ENCODE data around the gene BCL2L2.

Gene BCL2L2

DNA sequence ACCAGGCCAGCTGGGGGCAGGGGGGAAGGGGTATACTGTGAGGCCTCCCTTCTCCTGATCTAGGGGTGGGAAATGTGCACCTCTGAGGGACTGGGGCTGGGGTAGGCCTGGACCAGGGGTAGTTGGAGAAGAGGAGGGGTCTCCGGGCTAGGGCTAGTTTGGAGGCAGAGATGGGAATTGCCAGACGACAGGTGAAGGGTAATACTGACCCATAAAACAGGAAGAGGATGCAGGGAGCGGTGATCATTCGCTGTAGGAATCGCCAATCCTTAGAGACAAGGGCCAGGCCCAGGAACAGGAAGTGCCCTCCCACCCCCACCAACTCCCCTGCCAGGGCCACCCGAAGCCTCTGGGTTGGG is 41.6 kb downstream of the BCL2L2 start:
- Histone ChIP-seq H3K27ac (ENCODE audit: low read length) (no peak overlapping the region), H3K27me3 (ENCODE audit: control insufficient read depth, insufficient read depth, low read length) (no peaks in the 10 kb centered on the region), H3K4me1 (ENCODE audit: control insufficient read depth, insufficient read depth, low read length) (peaks cover 4% of the 10 kb centered on the region; the same call in 1 of the 2 replicates), H3K36me3 (ENCODE audit: control insufficient read depth, insufficient read depth, low read length) (no peaks in the 10 kb centered on the region), H3K9me3 (ENCODE audit: control insufficient read depth, insufficient read depth, low read length) (no peaks in the 10 kb centered on the region), H3K4me3 (ENCODE audit: low read length) (no peak overlapping the region)
- no CpG with 5 or more reads among the region's 6 CpGs for WGBS (ENCODE audit: insufficient coverage, insufficient read length)
- DNase-seq (ENCODE audit: low read depth, low spot score) = no peak

DNA sequence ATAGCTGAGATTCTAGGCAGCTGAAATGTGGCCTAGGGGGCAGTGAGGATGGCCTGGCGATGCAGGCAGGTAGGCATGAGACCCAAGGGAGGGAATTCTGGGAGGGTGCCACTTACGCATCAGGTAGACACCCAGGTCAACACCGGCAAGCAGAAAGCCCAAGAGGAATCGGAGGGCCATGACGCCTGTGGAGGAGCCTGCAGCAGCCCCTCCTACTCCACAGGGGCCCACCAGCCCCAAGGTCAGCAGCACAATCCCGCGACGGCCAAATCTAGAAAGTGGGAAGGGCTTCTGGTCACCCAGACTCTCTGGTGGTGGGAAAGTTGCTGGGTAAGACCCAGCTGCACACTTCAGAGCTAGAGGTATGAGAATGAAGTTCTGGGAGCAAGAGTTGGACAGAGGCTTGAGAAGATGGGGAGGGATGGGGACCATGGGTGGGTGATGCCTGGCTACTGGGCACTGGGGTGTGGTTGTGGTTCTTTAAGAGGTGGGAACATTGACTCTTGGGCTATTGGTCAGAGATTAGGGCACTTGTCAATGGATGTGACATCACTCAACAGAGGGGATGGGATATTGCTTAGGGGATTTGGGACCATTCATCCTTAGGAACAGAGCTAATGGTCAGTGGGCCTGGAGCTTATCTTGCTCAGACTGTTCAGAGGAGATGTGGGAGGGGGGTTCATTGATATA is 42.7 kb downstream of the BCL2L2 start:
- no CpG with 5 or more reads among the region's 8 CpGs for WGBS (ENCODE audit: insufficient coverage, insufficient read length)
- no peak for DNase-seq (ENCODE audit: low read depth, low spot score)
- no peak overlapping the region for H3K27ac ChIP-seq (ENCODE audit: low read length)
- no peak overlapping the region for H3K4me3 ChIP-seq (ENCODE audit: low read length)
- no peaks in the 10 kb centered on the region for H3K27me3 ChIP-seq (ENCODE audit: control insufficient read depth, insufficient read depth, low read length)
- no peaks in the 10 kb centered on the region for H3K9me3 ChIP-seq (ENCODE audit: control insufficient read depth, insufficient read depth, low read length)
- H3K4me1 ChIP-seq (ENCODE audit: control insufficient read depth, insufficient read depth, low read length) = peaks cover 4% of the 10 kb centered on the region; the same call in 1 of the 2 replicates
- no peaks in the 10 kb centered on the region for H3K36me3 ChIP-seq (ENCODE audit: control insufficient read depth, insufficient read depth, low read length)

DNA sequence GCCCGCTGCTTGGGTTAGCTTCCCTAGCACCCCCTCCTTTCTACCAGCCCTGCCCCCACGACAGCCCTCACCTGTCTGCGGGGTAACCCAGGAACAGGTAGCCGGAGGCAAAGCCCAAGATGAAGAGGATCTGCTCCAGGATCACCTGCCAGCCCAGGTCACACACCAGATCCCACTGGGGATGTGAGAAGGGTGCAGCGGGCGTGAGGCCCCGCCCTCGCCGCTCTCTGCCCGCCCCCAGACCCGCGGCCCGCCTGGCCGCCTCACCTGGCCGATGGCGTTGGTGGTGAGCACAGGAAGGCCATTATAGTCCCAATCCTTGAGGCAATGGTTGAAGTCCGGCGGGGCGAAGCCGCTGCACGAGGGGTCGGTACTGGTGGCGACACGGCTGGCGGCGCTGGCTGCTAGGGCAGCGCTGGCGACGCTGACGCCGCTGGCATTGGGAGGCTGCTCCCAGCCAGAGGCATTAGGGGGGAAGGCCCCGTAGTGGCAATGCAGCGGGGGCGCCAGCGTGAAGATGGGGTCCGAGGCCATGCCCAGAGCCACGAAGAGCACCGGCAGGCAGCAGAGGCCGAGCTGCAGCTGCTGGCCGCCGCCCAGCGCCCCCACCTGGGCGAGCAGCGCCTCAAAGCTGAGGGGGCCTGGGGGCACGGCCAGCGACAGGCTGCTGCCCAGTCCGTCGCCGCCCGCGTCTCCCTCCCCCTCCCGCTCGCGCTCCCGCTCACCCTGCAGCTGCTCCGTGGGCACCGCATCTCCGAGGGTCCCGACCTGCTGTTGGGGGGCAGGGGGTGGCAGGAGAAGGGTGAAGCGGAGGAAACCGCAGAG is 45.3 kb downstream of the BCL2L2 start:
- no CpG with 5 or more reads among the region's 61 CpGs for WGBS (ENCODE audit: insufficient coverage, insufficient read length)
- Histone ChIP-seq H3K4me3 (ENCODE audit: low read length) (peak overlapping the region; percentile 91), H3K27ac (ENCODE audit: low read length) (no peak overlapping the region), H3K4me1 (ENCODE audit: control insufficient read depth, insufficient read depth, low read length) (peaks cover 4% of the 10 kb centered on the region; the same call in 1 of the 2 replicates), H3K36me3 (ENCODE audit: control insufficient read depth, insufficient read depth, low read length) (no peaks in the 10 kb centered on the region), H3K27me3 (ENCODE audit: control insufficient read depth, insufficient read depth, low read length) (no peaks in the 10 kb centered on the region), H3K9me3 (ENCODE audit: control insufficient read depth, insufficient read depth, low read length) (no peaks in the 10 kb centered on the region)
- no peak for DNase-seq (ENCODE audit: low read depth, low spot score)

DNA sequence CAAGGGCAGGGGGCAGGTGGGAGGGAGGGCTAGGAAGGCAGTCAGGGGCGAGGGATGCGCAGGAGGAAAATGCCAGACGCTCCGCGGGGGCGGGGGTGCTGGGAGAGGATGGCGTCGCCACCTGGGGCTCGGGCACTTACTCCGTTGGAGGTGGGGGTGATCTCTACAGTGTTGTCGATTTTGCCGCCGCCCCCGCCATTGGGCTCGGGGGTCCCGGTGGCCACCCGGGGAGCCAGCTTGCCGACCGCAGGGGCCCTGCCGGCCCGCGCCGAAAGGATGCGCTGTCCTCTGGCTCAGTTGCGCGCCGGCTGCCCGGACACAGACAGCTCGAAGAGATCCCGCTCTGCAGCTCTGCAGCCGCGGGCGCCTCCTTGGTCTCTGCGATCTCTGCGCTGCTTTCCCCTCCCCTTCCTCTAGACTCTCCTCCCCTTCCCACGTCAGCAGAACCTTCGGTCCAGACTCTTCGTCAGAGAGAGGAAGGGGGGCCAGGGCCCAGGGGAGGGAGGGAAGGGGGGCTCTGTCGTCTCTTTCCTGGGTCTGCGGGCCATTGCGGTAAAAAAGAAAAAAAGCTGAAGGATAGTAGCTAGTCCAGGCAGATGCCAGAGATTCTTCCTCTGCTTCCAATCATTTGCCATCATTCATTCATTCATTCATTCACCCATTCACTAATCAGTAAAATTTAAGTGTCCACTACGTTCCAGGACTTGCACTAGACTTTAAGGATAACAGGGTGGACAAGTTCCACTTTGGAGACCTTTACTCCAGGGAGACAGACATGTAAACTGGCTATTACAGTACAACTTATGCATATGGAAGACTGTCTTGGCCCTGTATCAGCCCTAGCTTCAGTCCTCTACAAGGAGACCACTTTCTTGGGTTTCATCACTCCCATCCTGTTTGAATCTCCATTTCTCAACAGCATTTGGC is 46.1 kb downstream of the BCL2L2 start, which contains the start of gene SLC22A17:
TSS of gene SLC22A17 (minus strand) at position 382 of the 927 bp plus-strand sequence.
- Histone ChIP-seq H3K27me3 (ENCODE audit: control insufficient read depth, insufficient read depth, low read length) (no peaks in the 10 kb centered on the region), H3K4me1 (ENCODE audit: control insufficient read depth, insufficient read depth, low read length) (peaks cover 4% of the 10 kb centered on the region; the same call in 1 of the 2 replicates), H3K9me3 (ENCODE audit: control insufficient read depth, insufficient read depth, low read length) (no peaks in the 10 kb centered on the region), H3K27ac (ENCODE audit: low read length) (no peak within 1 kb of the TSS), H3K36me3 (ENCODE audit: control insufficient read depth, insufficient read depth, low read length) (peaks cover 2% of the 10 kb centered on the region; the same call in 1 of the 2 replicates), H3K4me3 (ENCODE audit: low read length) (peak within 1 kb of the TSS; percentile 91)
- DNase-seq (ENCODE audit: low read depth, low spot score) = peak; percentile 77
- no CpG with 5 or more reads among the region's 42 CpGs for WGBS (ENCODE audit: insufficient coverage, insufficient read length)

DNA sequence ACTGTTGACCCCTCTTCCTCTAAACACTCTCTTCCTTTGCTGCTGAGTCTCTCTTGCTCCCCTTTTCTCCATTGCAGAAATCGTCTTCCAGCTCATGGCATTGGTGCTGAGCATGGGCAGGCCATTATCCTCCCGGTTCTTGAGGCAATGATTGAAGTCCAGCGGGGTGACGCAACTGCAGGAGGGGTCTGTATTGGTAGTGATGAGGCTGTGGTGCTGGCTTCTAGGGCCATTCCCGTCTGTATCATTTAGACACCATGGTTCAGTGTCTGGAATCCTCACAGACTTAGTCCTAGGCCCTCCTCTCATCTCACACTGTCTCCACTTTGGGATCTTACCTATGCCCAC is 46.8 kb downstream of the BCL2L2 start:
- no peaks in the 10 kb centered on the region for H3K9me3 ChIP-seq (ENCODE audit: control insufficient read depth, insufficient read depth, low read length)
- WGBS (ENCODE audit: insufficient coverage, insufficient read length) = no CpG with 5 or more reads among the region's 5 CpGs
- H3K36me3 ChIP-seq (ENCODE audit: control insufficient read depth, insufficient read depth, low read length) = peaks cover 2% of the 10 kb centered on the region; the same call in 1 of the 2 replicates
- no peaks in the 10 kb centered on the region for H3K27me3 ChIP-seq (ENCODE audit: control insufficient read depth, insufficient read depth, low read length)
- no peak overlapping the region for H3K4me3 ChIP-seq (ENCODE audit: low read length)
- H3K4me1 ChIP-seq (ENCODE audit: control insufficient read depth, insufficient read depth, low read length) = peaks cover 4% of the 10 kb centered on the region; the same call in 1 of the 2 replicates
- DNase-seq (ENCODE audit: low read depth, low spot score) = no peak
- H3K27ac ChIP-seq (ENCODE audit: low read length) = no peak overlapping the region

DNA sequence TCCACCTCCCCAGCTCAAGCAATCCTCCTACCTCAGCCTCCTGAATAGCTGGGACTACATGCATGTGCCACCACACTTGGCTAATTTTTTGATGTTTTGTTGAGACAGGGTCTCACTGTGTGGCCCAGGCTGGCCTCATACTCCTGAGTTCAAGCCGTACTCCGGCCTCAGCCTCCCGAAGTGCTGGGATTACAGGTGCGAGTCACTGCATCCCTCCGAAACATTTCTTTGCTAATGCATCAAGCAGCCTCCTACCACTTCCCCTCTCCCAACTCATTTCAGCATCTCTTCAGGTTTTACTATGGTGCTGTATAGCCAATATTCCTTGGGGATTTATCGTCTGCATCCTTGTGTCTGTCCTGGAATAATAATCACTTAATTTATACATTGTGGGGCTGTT is 48.4 kb downstream of the BCL2L2 start:
- H3K4me1 ChIP-seq (ENCODE audit: control insufficient read depth, insufficient read depth, low read length) = peaks cover 4% of the 10 kb centered on the region; the same call in 1 of the 2 replicates
- peaks cover 5% of the 10 kb centered on the region for H3K36me3 ChIP-seq (ENCODE audit: control insufficient read depth, insufficient read depth, low read length)
- H3K27ac ChIP-seq (ENCODE audit: low read length) = no peak overlapping the region
- no peaks in the 10 kb centered on the region for H3K27me3 ChIP-seq (ENCODE audit: control insufficient read depth, insufficient read depth, low read length)
- no CpG with 5 or more reads among the region's 6 CpGs for WGBS (ENCODE audit: insufficient coverage, insufficient read length)
- no peak overlapping the region for H3K4me3 ChIP-seq (ENCODE audit: low read length)
- DNase-seq (ENCODE audit: low read depth, low spot score) = no peak
- no peaks in the 10 kb centered on the region for H3K9me3 ChIP-seq (ENCODE audit: control insufficient read depth, insufficient read depth, low read length)

DNA sequence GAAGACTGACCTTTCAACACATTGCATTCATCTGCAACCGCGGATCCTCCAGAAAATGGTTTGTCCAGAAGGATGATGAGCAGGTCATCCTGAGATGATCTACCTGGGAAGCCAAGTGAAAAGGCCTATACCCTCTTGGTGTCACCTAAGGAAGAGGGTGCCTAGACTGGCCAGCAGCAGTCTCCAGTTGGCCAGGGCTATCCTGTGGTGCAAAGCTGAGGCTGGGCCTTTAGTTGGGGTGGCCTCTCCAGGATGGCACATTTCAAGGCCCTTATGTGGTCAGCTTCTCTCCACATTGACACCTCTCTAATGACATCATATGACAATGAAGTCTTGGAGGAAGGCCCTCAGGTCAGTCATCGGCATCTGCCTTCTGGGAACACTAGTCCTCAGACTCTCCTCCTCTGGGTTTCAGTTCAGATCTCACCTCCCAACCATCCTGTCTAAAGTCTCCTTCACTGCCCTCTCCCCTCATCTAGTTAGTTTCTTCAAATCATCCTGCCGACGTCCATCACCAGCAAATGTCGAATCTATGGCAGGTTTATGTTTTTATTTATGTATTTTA is 49.3 kb downstream of the BCL2L2 start:
- no peak overlapping the region for H3K4me3 ChIP-seq (ENCODE audit: low read length)
- peaks cover 6% of the 10 kb centered on the region for H3K36me3 ChIP-seq (ENCODE audit: control insufficient read depth, insufficient read depth, low read length)
- no peaks in the 10 kb centered on the region for H3K27me3 ChIP-seq (ENCODE audit: control insufficient read depth, insufficient read depth, low read length)
- H3K27ac ChIP-seq (ENCODE audit: low read length) = no peak overlapping the region
- H3K4me1 ChIP-seq (ENCODE audit: control insufficient read depth, insufficient read depth, low read length) = peaks cover 4% of the 10 kb centered on the region; the same call in 1 of the 2 replicates
- no CpG with 5 or more reads among the region's 6 CpGs for WGBS (ENCODE audit: insufficient coverage, insufficient read length)
- no peak for DNase-seq (ENCODE audit: low read depth, low spot score)
- H3K9me3 ChIP-seq (ENCODE audit: control insufficient read depth, insufficient read depth, low read length) = no peaks in the 10 kb centered on the region

DNA sequence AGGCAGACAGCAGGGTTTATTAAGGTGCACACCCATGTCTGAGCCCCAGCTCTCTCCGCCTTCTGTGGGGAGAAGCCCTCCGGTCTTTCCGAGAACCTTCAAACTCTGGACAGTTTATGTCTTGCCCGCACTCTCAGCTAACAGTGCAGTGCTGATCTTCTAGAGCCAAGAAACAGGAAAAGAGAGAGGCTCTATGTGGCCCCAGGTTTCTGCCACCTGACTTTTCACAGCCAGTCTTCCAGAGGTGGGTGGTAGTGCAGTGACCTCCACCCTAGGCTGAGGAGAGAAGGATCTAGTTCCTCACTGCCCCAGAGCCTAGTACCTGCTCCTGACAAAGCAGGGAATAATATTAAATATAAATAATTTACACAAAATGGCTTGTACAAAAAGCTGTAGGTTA is 50.0 kb downstream of the BCL2L2 start:
- Histone ChIP-seq H3K27me3 (ENCODE audit: control insufficient read depth, insufficient read depth, low read length) (no peaks in the 10 kb centered on the region), H3K9me3 (ENCODE audit: control insufficient read depth, insufficient read depth, low read length) (no peaks in the 10 kb centered on the region), H3K4me3 (ENCODE audit: low read length) (no peak overlapping the region), H3K36me3 (ENCODE audit: control insufficient read depth, insufficient read depth, low read length) (peaks cover 6% of the 10 kb centered on the region), H3K27ac (ENCODE audit: low read length) (no peak overlapping the region), H3K4me1 (ENCODE audit: control insufficient read depth, insufficient read depth, low read length) (peaks cover 3% of the 10 kb centered on the region; the same call in 1 of the 2 replicates)
- no CpG with 5 or more reads among the region's 4 CpGs for WGBS (ENCODE audit: insufficient coverage, insufficient read length)
- DNase-seq (ENCODE audit: low read depth, low spot score) = no peak

DNA sequence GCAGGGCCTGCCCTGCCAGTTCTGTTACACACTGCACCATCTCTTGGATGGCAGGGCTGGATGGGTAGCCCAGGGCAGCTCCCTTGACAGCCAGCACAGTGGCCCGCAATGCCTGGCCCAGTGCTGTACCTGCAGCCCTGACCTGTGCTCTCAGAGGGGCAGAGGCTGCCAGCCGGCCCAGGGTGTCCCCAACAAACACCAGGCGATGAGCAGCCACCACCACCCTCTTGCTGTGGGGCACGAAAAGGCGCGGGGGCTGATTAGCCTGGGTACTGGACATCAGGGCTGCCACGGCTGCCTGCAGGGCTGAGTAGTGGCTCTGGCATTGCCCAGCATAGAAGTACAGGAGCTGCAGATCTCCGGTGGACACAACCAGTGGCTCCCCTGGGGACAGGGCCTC is 50.6 kb downstream of the BCL2L2 start:
- Histone ChIP-seq H3K27me3 (ENCODE audit: control insufficient read depth, insufficient read depth, low read length) (no peaks in the 10 kb centered on the region), H3K4me3 (ENCODE audit: low read length) (no peak overlapping the region), H3K36me3 (ENCODE audit: control insufficient read depth, insufficient read depth, low read length) (peaks cover 6% of the 10 kb centered on the region), H3K4me1 (ENCODE audit: control insufficient read depth, insufficient read depth, low read length) (no peaks in the 10 kb centered on the region), H3K9me3 (ENCODE audit: control insufficient read depth, insufficient read depth, low read length) (no peaks in the 10 kb centered on the region), H3K27ac (ENCODE audit: low read length) (no peak overlapping the region)
- WGBS (ENCODE audit: insufficient coverage, insufficient read length) = no CpG with 5 or more reads among the region's 8 CpGs
- no peak for DNase-seq (ENCODE audit: low read depth, low spot score)

DNA sequence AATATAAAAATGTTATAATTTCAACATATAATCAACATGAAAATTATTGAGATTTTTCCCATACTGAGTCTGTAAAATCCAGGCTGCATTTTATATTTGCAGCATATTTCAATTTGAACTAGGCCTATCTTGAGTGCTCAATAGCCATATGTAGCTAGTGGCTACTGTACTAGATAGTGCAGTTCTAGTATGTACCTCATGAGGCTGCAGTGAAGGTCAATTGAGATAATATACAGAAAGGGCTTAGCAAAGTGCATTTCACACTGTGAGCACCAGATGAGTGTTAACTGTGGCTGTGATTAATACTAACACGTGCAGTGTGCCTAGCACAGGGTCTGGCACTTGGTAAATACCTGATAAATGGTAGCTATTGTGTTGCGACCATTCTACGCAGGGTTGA is 51.4 kb downstream of the BCL2L2 start:
- Histone ChIP-seq H3K4me3 (ENCODE audit: low read length) (no peak overlapping the region), H3K27ac (ENCODE audit: low read length) (no peak overlapping the region), H3K9me3 (ENCODE audit: control insufficient read depth, insufficient read depth, low read length) (no peaks in the 10 kb centered on the region), H3K4me1 (ENCODE audit: control insufficient read depth, insufficient read depth, low read length) (no peaks in the 10 kb centered on the region), H3K27me3 (ENCODE audit: control insufficient read depth, insufficient read depth, low read length) (no peaks in the 10 kb centered on the region), H3K36me3 (ENCODE audit: control insufficient read depth, insufficient read depth, low read length) (peaks cover 6% of the 10 kb centered on the region)
- no peak for DNase-seq (ENCODE audit: low read depth, low spot score)
- WGBS (ENCODE audit: insufficient coverage, insufficient read length) = no CpG with 5 or more reads among the region's 3 CpGs
